ENCODE data around the gene SASH1. TPM values are rescaled to one million over a fixed set of nuclear protein-coding genes. Genes with fewer than 3 reads are reported as not detected.

SASH1 gene
- 10 to 100 TPM; 33.4 to 36.2 TPM for total RNA-seq
- long read RNA-seq, partial matches to known transcripts: 2 of 11 reads
- long read RNA-seq, other reads (novel, unspliced or antisense): 9 of 11 reads

DNA sequence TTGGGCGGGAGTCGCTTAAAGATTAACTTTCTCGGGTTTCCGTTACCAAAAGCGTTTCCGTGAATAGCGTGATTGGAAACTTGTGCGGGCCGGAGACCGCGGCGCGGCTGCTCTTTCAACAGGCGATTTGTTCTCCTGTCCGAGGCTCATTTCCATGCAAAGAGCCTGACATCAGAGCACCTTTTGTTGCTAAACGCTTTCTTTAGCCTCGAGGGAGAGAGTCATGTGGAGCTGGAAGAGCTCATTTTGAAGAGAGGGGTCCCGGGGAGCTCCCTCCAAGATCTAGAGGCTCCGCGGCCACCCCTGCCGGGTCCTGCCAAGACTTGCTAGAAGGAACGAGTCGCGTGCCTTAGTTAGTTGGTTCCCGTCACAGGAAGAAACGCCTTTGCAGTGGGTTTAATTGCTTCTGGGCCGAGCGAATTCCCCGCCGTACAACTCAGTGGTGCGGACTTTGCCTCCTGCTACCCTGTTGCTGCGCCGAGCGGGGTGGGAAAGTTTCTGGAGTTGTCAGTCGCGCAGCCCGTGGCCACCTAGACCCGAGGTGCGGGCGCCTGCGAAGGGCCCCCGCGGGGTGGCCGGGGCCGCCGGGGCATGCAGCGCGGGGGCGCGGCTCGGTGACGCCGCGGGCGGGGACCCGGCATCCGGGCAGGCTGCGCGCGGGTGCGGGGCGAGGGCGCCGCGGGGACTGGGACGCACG, at the start of gene SASH1:
Gene SASH1, plus strand, starts transcription at position 489 of the 697 bp plus-strand sequence. CDS start 230 bp downstream, outside the sequence.
- peak; percentile 81 to 82 for ATAC-seq
- peak; percentile 72 for DNase-seq
- intact Hi-C loops (cut with DNase I): loop anchor here in 1 of 2 donors (5.0 kb wide), 1 partner anchor 120 kb away; no protein-coding TSS in a partner anchor

DNA sequence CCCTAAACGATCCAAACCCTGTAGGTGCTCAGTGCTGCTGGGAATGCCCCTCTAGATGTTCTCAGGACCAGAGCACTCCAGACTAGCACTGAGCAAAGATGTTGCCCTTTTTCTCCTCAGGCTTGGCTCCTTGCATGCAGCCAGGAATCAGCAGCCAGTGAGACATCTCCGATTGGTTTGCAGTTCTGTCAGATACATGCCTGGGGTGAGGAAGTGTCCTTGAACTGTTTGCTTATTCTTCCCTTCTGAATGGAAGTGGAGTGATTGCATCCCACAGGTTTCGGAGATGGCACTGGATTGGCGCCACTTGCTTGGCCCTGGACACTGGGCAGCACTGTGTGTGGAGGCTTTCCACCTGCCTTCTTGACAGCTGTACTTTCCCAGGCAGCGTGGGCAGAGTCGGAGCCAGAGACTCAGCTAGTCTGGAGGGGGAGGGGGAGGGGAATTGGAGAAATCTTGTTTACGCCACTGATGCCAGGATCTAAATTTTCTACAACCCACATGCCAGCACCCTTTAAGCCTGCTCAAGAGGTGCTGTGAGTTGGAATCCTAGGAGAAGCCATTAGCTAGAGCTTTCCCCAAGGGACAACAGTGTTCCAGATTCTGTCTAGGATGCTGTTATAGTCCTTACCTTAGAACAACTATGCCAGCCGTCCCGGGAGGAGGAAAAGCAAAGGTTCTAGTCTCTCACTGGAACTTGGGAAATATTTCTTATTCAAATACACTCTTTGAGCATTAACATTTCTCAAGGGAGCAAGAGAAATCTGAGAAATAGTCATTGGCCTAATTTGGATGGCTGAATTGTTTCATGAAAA, 49.2 kb upstream of the SASH1 start:
- intact Hi-C loops (cut with DNase I): no loop called here
- ATAC-seq (peak; percentile 48 to 79), DNase-seq (no peak)

- intact Hi-C loops (cut with DNase I): no loop called here
- ATAC-seq: peak in 1 of 2 donors; percentile 32
- no peak for DNase-seq
These were observed 48.6 kb upstream of the SASH1 start for GRCh38 chr6:148294059-148294458.

DNA sequence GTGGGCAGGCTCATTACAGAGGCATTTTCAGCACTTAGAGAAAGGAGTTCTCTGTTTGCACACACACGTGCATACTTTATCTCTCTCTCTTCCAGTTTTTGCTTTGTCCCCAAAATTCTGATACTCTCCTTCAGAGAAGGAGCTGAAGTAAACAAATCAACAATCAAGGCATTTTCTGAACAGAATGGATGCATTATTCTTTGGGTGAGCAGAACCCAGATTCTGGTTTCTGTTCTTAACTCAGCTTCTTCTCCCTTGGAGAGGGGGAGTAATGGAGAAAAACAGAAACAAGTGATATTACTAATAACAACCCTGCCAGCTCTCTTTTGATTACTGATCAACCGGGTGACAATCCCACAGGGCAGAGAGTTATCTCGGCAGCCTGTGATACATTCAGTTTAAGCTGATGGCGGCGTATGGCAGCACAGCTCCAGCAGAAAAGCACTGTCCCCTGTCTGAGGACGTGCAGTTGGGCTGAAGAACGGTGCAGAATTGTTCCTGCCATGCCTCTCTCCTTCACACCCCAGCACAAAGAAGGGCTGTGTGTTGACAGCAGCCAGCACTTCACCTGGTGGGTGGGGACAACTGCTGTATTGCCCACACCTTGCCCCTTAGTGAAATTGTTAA, 47.3 kb upstream of the SASH1 start:
- no peak for DNase-seq
- no peak for ATAC-seq
- intact Hi-C loops (cut with DNase I): no loop called here

DNA sequence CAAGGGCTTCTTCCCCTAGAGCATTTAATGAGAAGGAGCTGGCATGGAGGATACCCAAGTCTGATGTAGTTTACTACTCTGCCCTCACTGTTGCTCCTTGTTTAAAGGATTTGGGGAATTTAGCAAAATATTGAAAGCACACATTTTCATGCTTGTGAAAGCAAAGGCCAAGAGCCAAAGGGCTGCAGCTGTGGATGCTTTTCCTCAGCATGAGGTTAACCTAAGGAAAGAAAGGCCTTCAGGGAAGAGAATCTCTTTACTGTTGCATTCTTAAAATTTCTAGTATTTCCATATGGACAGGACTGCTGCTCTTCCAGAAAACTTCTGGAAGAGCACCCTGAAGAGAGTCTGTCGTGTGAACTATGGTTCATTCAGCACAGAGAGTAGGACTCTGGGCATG, 45.9 kb upstream of the SASH1 start:
- no peak for ATAC-seq
- no peak for DNase-seq
- intact Hi-C loops (cut with DNase I): no loop called here

DNA sequence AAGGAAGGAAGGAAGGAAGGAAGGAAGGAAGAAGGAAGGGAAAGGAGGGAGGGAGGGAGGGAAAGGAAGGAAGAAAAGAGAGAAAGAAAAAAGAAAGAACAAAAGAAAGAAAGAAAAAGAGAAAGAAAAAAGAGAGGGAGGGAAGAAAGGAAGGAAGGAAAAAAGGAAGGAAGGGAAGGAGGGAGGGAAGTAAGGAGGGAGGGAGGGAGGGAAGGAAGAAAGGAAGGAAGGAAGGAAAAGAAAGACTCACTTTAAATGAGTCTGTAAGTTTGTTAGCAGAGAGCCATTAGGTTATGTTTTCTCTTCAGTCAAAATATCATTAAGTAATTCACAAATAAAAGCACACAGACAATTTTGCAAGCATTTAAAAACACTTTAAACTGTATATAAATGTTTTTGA, 44.0 kb upstream of the SASH1 start:
- intact Hi-C loops (cut with DNase I): no loop called here
- DNase-seq: no peak
- ATAC-seq: no peak

DNA sequence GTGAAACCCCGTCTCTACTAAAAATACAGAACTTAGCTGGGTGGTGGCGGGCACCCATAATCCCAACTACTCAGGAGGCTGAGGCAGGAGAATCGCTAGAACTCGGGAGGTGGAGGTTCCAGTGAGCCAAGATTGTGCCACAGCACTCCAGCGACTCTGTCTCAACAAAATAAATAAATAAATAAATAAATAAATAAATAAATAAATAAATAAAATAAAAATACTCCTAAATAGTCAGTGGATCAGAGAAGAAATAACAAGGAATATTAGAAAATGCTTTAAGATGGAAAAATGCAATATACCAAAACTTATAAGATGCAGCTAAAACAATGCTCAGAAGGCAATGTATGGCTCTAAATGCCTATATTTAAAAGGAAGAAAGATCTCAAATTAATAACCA, 39.0 kb upstream of the SASH1 start:
- intact Hi-C loops (cut with DNase I): no loop called here
- DNase-seq (no peak), ATAC-seq (no peak)

GRCh38 chr6:148304976-148305375, 37.7 kb upstream of the SASH1 start:
- ATAC-seq (no peak), DNase-seq (no peak)
- intact Hi-C loops (cut with DNase I): no loop called here

- peak in 1 of 2 donors; percentile 36 for ATAC-seq
- intact Hi-C loops (cut with DNase I): no loop called here
- DNase-seq: no peak
These were observed 36.4 kb upstream of the SASH1 start for GRCh38 chr6:148306286-148306685.

DNA sequence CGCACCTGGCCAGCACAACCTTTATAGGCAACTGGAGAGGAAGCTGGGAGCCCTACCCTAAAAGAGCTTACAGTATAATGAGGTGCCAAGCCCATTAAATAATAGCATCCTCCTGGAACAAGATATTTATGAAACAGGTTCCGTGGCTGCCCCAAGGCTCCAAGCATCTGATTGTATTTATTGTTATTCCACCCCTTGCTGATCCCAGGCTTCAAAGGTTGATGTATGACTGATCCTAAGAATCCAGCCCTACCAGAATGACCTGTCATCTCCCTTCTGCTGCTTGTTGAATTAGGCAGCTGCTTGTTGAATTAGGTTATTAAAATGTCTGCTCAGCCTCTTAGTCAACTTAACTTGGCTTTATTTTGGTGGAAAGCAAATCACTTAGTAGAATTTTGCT, 35.2 kb upstream of the SASH1 start:
- no peak for ATAC-seq
- no peak for DNase-seq
- intact Hi-C loops (cut with DNase I): no loop called here

- DNase-seq (no peak), ATAC-seq (peak; percentile 41 to 47)
- intact Hi-C loops (cut with DNase I): no loop called here
These were observed 33.3 kb upstream of the SASH1 start for GRCh38 chr6:148309301-148309700.

DNA sequence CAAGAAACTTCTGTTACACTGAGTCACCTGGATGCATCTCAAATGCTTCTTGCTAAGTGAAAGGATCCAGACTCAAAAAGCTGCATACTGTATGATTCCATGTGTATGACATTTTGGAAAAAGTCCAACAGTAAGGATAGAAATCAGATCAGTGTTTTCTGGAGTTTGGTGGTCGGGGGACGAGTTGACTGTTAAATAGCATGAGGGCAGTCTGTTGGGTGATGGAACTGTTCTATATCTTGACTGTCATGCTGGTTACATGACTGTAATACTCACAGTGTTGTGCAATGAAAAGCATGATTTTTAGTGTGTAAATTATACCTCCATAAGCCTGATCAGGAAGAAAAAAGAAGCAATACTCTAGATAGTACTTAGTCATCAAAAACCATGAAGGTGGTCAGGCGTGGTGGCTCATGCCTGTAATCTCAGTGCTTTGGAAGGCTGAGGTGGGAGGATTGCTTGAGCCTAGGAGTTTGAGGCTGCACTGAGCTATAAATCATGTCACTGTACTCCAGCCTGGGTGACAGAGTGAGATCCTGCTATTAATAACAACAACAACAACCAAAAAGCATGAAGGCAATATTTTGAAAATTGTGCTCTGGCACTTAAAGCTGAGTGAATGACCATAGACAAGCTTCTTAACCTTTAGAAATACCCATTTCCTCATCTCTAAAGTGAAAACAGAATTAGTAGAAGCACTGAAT, 30.5 kb upstream of the SASH1 start:
- intact Hi-C loops (cut with DNase I): no loop called here
- DNase-seq (no peak), ATAC-seq (no peak)

DNA sequence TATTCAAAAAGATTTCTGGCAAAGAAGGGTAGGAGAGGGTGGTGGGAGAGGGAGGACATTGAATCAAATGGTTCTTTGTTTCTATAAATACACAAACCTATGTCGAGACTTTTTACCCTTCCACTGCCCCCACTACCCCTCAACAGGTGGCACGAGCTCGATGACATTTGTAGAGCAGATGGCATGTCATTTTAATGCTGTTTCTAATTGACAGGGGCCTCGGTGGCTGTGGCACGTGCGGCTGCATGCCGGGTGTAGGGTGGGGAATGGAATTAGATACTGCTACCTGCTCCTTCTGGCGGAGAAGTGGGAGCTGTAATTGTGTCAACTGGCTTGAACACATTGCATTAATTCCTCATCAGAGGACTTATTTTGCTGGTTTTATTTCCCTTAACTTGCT, 29.1 kb upstream of the SASH1 start:
- no peak for DNase-seq
- intact Hi-C loops (cut with DNase I): no loop called here
- ATAC-seq: no peak

DNA sequence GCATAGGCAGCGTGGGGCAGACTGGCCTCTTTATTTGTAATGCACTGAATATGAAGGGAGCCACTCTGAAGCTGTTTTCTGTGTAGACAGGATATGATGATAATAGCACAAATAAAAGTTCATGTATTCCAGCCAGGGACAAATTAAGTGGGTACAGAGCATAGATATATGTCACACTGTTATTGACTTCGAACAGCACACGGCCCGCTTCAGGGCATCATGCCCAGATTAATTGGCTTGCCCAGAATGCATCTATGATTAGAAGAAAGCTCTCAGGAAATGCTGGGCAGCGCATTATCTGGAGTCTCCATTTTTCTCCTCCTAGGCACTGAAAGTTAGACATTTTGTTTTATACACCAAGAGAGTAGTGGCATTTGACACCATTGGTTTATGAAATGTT, 26.3 kb upstream of the SASH1 start:
- DNase-seq: no peak
- intact Hi-C loops (cut with DNase I): no loop called here

GRCh38 chr6:148317051-148317450, 25.6 kb upstream of the SASH1 start:
- no peak for ATAC-seq

More for the DNA sequence above, 26.3 kb upstream of the SASH1 start:
- ATAC-seq: peak in 1 of 2 donors; percentile 63

GRCh38 chr6:148317739-148318138, 24.9 kb upstream of the SASH1 start:
- no peak for ATAC-seq
- intact Hi-C loops (cut with DNase I): no loop called here
- DNase-seq: no peak

More at GRCh38 chr6:148317051-148317450, 25.6 kb upstream of the SASH1 start:
- DNase-seq: no peak
- intact Hi-C loops (cut with DNase I): no loop called here

- DNase-seq (no peak), ATAC-seq (no peak)
- intact Hi-C loops (cut with DNase I): no loop called here
These were observed 19.9 kb upstream of the SASH1 start for GRCh38 chr6:148322704-148323103.

- ATAC-seq: peak in 1 of 2 donors; percentile 75
- DNase-seq: no peak
- intact Hi-C loops (cut with DNase I): no loop called here
These were observed 19.3 kb upstream of the SASH1 start for GRCh38 chr6:148323344-148323743.

DNA sequence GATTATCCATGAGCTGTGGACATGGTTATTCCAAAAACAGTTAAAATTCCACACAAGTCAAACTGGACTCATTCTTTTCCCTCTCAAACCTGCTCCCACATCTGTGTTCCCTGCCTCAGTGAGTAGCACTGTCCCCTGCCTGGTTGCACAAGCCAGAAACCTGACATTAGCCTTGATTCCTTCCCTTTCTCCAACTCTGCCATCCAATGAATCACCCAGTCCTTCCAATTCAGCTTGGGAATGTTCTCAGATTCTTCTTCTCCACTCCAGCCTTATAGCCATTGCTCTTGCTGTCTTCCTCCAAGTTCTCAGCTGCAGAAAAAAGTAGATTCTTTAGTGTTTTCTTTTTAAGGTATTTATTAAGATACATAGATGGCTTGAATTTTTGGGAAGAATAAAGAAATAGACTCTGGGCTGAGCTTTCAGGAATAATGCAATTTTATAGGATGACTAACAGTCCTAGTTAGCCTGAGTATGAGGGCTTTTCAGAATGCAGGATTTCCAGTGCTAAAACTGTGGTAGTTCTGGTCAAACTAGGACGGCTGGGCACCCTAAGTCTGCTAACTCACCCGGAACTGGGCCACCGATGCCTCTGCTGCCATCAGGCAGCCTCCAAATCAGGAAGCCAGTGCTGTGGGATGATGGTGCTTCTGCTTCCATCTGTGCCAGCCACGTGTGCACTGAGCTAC, 18.2 kb upstream of the SASH1 start:
- ATAC-seq: peak in 1 of 2 donors; percentile 41
- intact Hi-C loops (cut with DNase I): no loop called here
- DNase-seq: no peak

All from left cardiac atrium (tissue), 4 donors.